NCI-H2227 (cell line): ENCODE measurements around the gene AGFG1.

Source experiments
- DNase-seq: peaks from one replicate; lab custom pipeline; 2025; ENCODE audit not compliant: unreplicated experiment; lab: John Stamatoyannopoulos, UW

Gene AGFG1

GRCh38 chr2:227460833-227461232 lies 11.1 kb upstream of the AGFG1 start:
- DNase-seq = no peak

DNA sequence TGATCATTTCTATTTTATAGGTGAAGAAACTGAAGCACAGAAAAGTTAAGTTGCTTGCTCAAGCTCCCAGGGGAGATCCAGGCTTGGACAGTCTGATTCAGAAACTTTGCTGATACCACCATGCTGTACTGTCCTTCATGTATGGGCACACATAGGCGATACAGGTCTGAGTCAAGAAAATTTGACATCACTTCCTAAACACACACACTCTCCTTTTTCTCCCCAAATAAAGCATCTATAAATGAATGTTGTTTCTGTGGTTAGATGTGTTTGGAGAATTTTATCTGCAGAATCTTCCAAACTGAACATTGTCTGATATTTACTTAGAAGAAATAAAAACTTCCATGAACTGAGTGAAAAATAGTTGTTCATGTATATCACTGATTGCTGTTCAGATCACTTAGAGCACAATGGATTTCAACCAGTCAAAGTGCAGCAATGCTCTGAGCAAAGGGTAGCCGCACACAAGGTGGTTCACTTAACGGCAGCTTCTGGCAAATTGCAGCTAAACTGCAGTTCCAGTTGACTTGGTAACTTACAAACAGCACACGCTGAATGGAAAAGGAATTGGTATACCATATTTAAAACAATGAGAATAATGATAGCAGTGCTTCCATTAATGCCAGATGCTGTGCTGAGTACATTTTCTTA lies 10.0 kb upstream of the AGFG1 start:
- DNase-seq = no peak

DNA sequence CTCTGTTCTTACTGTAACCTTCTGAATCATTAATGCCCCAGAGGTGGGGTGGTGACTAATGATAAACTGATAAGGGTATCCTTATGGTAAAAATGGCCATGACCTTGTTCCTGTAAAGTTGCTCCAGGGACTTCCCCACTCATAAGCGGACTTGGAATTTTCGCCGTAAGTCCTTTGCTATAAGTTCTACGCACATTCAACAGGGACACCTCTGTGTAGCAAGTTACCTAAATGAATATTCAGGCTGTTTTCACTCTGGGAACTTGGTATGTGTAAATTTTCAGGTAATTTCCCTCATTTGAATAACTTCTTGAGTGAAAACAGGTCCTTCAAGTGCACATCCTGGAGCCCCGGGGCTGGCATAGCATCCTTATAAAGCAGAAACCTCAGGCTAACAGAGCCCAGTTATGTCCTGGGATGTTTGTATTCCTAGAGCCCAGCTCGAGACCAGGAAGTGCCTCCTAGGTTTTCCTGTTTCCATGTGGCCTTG lies 9.4 kb upstream of the AGFG1 start:
- no peak for DNase-seq

GRCh38 chr2:227462972-227463931 lies 8.7 kb upstream of the AGFG1 start:
- DNase-seq = no peak

DNA sequence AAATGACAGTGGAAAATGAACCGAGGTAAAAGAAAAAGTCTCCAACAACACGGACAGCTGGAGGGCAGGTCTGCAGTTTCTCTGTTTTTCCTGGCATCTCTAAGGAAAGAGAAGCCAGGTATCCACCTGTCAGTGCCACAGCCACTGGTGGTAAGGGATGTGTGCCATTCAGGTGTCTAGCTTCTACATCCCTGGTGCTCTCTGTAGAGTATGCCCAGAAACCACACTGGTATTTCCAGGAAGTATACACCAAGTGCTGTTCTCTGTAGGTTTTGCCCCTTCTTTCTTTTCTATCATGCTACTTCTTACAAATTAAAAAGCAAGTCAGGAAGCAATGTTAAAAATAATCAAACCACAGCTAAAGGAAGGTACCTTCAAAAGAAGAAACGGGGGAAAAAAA lies 7.6 kb upstream of the AGFG1 start:
- DNase-seq = no peak

GRCh38 chr2:227464851-227465250 lies 7.1 kb upstream of the AGFG1 start:
- no peak for DNase-seq

DNA sequence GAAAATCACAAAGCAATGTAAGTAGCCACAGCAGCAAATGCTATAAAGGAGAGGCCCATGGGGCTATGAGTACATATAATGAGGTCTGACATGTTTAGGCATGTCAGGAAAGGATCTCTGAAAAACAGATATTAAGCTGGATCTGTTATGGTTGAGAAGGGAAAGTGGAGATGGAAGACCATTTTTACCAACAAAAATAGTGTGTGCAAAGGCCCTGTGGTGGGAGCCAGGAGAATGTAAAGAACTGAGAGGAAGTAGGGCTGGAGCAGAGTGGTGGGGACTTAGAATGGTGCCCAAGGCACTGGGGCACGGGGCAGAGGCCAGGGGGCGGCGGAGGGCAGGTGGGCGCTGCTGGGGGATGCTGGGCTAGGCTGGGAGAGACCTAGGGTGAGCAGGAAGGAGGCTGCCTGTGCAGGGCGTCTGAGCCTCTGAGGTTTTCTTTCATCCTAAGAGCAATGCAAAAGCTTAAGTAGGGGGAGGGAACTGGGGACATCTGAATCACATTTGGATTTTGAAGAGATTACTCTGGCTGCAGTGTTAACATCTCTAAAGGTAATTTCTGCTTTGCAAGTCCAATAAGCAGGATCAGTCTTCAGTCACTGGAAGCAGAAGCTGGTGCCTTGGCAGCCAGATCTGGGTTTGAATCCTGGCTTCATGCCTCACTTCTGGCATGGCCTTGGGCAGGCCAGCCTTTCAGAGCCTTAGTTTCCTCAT lies 4.9 kb upstream of the AGFG1 start:
- DNase-seq = no peak

- DNase-seq = no peak
Measured at GRCh38 chr2:227471412-227471811, 544 bp upstream of the AGFG1 start.

DNA sequence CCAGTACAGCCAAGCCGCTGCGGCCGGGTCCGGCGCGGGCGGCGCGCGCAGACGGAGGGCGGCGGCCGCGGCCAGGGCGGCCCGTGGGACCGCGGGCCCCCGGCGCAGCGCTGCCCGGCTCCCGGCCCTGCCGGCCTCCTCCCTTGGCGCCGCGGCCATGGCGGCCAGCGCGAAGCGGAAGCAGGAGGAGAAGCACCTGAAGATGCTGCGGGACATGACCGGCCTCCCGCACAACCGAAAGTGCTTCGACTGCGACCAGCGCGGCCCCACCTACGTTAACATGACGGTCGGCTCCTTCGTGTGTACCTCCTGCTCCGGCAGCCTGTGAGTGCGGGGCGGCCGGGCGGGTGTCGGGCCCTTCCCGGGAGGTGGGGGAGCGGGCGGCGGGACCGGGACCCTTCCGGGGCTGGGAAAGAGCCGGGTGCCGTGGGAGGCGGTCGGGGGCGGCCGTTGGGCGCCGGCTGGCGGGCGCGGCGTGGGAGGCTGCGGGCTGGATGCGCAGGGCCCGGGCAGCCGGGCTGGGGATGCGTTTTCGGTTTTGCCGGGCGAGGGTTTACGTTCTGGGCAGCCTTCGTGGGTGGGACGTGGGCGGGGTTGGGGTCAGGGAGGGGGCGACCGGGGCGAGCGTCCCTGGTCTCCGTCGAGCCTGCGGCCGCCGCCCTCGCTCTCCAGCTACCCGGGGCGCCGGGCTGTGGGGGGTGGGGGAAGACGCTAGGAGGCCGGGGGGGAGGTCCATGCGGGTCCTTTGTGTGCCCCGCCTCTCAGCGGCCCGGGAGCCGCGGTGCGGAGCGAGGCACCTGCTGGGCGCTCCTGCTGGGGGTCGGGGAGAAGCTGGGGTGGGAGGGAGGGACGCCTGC lies 537 bp downstream of the AGFG1 start:
- DNase-seq = peak; percentile 60

GRCh38 chr2:227473122-227473461 lies 1.1 kb downstream of the AGFG1 start:
- DNase-seq = no peak

GRCh38 chr2:227473806-227474205 lies 1.9 kb downstream of the AGFG1 start:
- DNase-seq = no peak

- no peak for DNase-seq
Measured at GRCh38 chr2:227474410-227474809, 2.5 kb downstream of the AGFG1 start.

DNA sequence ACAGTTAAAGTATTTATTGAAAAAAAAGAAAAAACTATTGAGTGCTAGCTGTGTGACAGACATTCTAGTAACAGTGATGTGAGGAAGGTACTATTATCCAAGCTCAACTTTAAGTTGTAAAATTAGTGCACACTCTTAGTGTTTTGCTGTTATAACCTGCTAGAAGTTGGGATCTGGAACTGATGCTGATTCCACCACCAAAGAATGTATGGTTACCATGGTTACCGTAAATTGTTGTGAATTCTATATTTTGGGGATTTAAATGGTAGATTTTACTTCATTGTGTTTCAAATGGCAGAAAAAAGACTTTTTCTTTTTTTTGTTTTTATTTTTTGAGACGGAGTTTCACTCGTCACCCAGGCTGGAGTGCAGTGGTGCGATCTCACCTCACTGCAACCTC lies 5.3 kb downstream of the AGFG1 start:
- DNase-seq = no peak

- no peak for DNase-seq
Measured at GRCh38 chr2:227479865-227480475, 8.0 kb downstream of the AGFG1 start.

- no peak for DNase-seq
Measured at GRCh38 chr2:227480528-227480927, 8.6 kb downstream of the AGFG1 start.

GRCh38 chr2:227482638-227483340 lies 10.8 kb downstream of the AGFG1 start:
- DNase-seq = no peak

DNA sequence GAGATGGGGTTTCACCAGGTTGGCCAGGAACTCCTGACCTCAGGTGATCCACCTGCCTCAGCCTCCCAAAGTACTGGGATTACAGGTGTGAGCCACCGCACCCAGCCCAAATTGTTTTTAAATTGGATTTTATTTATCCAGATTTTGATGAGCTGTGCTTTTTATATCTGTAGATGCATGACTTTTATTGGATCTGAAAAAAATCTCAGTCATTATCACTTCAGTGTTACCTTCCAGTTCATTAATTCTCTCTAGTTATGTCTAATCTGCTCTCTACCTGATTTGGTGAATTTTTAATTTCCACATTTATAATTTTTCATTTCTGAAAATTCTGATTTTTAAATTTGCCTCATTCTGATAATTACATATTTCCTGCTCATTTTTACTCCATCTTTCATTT lies 13.5 kb downstream of the AGFG1 start:
- no peak for DNase-seq

- DNase-seq = no peak
Measured at GRCh38 chr2:227486688-227487087, 14.7 kb downstream of the AGFG1 start.

DNA sequence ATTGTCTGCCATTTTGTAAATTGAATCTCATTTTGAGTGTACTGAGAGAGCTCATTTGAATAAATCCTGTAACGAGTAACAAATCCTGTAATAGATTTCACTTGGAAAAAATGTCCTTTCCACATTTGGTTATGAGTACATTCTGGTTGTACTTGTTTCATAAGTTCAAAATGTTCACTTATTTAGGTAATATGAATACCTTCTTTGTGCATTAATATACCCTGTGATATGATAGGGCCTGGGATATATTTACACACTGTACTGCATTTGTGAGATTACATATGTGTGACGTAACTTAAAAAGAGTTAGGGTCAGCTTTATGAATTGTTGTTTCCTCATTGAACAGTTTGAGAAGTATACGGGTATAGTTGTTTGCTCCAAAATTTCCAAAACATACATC lies 16.1 kb downstream of the AGFG1 start:
- DNase-seq = no peak

GRCh38 chr2:227491386-227491785 lies 19.4 kb downstream of the AGFG1 start:
- no peak for DNase-seq
